Ishikawa (cell line): ENCODE results near the gene CIB2.

ENCODE experiments used
- CEBPB ChIP-seq: IDR thresholded peaks from 2 replicates; pipeline ENCODE4 v1.6.1; 2012
- CREB1 ChIP-seq: IDR thresholded peaks from 2 replicates; pipeline ENCODE4 v1.6.1; 2012; ENCODE audit warnings: low read depth
- FOXM1 ChIP-seq: IDR thresholded peaks from 2 replicates; pipeline ENCODE4 v1.6.1; 2012; ENCODE audit warnings: low read depth, borderline replicate concordance
- NFIC ChIP-seq: IDR thresholded peaks from 2 replicates; pipeline ENCODE4 v1.6.1; 2012
- TAF1 ChIP-seq: IDR thresholded peaks from 2 replicates; pipeline ENCODE4 v1.6.1; 2012; ENCODE audit warnings: low read depth, mild to moderate bottlenecking
- TCF12 ChIP-seq: IDR thresholded peaks from 2 replicates; pipeline ENCODE4 v1.6.1; 2012; ENCODE audit warnings: low read depth
- TEAD4 ChIP-seq: IDR thresholded peaks from 2 replicates; pipeline ENCODE4 v1.6.1; 2012
- YY1 ChIP-seq: IDR thresholded peaks from 2 replicates; pipeline ENCODE4 v1.6.1; 2012; ENCODE audit warnings: low read depth
- TF ChIP-seq, protein P1 (sequence below): IDR thresholded peaks from 2 replicates; pipeline ENCODE4 v1.6.1; 2012; ENCODE audit warnings: low read depth, mild to moderate bottlenecking
- TF ChIP-seq, protein P2 (sequence below): IDR thresholded peaks from 2 replicates; pipeline ENCODE4 v1.6.1; 2012

GRCh38 chr15:78069462-78070029, 61.7 kb downstream of the CIB2 start:
- TF ChIP-seq TCF12 (no peak), FOXM1 (no peak), NFIC (no peak), TEAD4 (no peak), YY1 (no peak), TAF1 (no peak), CEBPB (no peak), CREB1 (no peak)
- TF ChIP-seq, protein P1, sequence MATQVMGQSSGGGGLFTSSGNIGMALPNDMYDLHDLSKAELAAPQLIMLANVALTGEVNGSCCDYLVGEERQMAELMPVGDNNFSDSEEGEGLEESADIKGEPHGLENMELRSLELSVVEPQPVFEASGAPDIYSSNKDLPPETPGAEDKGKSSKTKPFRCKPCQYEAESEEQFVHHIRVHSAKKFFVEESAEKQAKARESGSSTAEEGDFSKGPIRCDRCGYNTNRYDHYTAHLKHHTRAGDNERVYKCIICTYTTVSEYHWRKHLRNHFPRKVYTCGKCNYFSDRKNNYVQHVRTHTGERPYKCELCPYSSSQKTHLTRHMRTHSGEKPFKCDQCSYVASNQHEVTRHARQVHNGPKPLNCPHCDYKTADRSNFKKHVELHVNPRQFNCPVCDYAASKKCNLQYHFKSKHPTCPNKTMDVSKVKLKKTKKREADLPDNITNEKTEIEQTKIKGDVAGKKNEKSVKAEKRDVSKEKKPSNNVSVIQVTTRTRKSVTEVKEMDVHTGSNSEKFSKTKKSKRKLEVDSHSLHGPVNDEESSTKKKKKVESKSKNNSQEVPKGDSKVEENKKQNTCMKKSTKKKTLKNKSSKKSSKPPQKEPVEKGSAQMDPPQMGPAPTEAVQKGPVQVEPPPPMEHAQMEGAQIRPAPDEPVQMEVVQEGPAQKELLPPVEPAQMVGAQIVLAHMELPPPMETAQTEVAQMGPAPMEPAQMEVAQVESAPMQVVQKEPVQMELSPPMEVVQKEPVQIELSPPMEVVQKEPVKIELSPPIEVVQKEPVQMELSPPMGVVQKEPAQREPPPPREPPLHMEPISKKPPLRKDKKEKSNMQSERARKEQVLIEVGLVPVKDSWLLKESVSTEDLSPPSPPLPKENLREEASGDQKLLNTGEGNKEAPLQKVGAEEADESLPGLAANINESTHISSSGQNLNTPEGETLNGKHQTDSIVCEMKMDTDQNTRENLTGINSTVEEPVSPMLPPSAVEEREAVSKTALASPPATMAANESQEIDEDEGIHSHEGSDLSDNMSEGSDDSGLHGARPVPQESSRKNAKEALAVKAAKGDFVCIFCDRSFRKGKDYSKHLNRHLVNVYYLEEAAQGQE = no peak
- TF ChIP-seq, protein P2, sequence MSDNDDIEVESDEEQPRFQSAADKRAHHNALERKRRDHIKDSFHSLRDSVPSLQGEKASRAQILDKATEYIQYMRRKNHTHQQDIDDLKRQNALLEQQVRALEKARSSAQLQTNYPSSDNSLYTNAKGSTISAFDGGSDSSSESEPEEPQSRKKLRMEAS = no peak
